Peyer's patch (tissue), 4 donors: Measurements from ENCODE around the gene ZNF569. TPM values are rescaled to one million over a fixed set of nuclear protein-coding genes. Genes with fewer than 3 reads are reported as not detected.

Experiments
- DNase-seq, 3 donors: peaks; one replicate each; pipeline ENCODE4 v3.0.0-alpha.2; 2017 to 2019
- H3K27ac ChIP-seq, 4 donors: fragments of 200-600 bp; sonication (generic); one replicate each; pipeline ENCODE4 v1.5.1; 2016 to 2019
- H3K27me3 ChIP-seq, 2 donors: fragments of 200-600 bp; sonication (generic); one replicate each; pipeline ENCODE4 v1.5.1; 2019
- H3K36me3 ChIP-seq, 3 donors: fragments of 200-600 bp; sonication (generic); one replicate each; pipeline ENCODE4 v1.5.1; 2016 to 2019
- H3K4me1 ChIP-seq, 4 donors: fragments of 200-600 bp; sonication (generic); one replicate each; pipeline ENCODE4 v1.5.1; 2016 to 2019
- H3K4me3 ChIP-seq, 4 donors: fragments of 200-600 bp; sonication (generic); 1 replicate in 3 of 4; 2 replicates in 1 of 4; pipeline ENCODE4 v1.5.1; 2016 to 2019; ENCODE audit warnings: mild to moderate bottlenecking in 1 of 4
- H3K9me3 ChIP-seq, 4 donors: fragments of 200-600 bp; sonication (generic); one replicate each; pipeline ENCODE4 v1.5.1; 2016 to 2019; ENCODE audit warnings: mild to moderate bottlenecking in 1 of 4
- CTCF ChIP-seq, 6 experiments: fragments of 450-650 bp in 4 of 6; fragments of 200-600 bp in 2 of 6; sonication (generic) in 1 of 6; IDR thresholded peaks; one replicate each; pipeline ENCODE4 v1.5.1; 2017 to 2019; ENCODE audit warnings: antibody characterized with exemption in 6 of 6, mild to moderate bottlenecking in 3 of 6, moderate library complexity in 1 of 6
- POLR2A ChIP-seq, 2 donors: fragments of 450-650 bp; IDR thresholded peaks; one replicate each; pipeline ENCODE4 v1.5.1; 2017; ENCODE audit warnings: antibody characterized with exemption in 2 of 2, mild to moderate bottlenecking in 2 of 2, moderate library complexity in 2 of 2
- total RNA-seq, 4 donors: library from RNA; depleted of rRNA; stranded (reverse); fragments of >200 nt; gene quantifications; one replicate each; pipeline ENCODE4 v1.1.0, GENCODE V29; 2016

The ZNF569 gene
- total RNA-seq, 4 donors from 2014 or later, result 1.1 to 3.5 (median 1.4) TPM

GRCh38 chr19:37506387-37507166, 39.3 kb upstream of the ZNF569 start, which contains the start of gene ZNF793:
TSS of gene ZNF793 (plus strand) at chr19:37506939. CDS start at chr19:37523440, 16,501 bp downstream.
- peak; percentile 78 to 91 (median 80) for DNase-seq
- Histone ChIP-seq H3K27ac (peak within 1 kb of the TSS; percentile 84 to 92 (median 87)), H3K9me3 (peaks cover 0 to 5% (median 2%) of the 10 kb centered on the region in 4 donors), H3K4me3 (peak within 1 kb of the TSS; percentile 56 to 65 (median 64)), H3K36me3 (no peaks in the 10 kb centered on the region), H3K4me1 (no peaks in the 10 kb centered on the region), H3K27me3 (no peaks in the 10 kb centered on the region)
- TF ChIP-seq POLR2A (IDR thresholded peaks at IDR 0.05) (no peak), CTCF (IDR thresholded peaks at IDR 0.05) (no peak)

DNA sequence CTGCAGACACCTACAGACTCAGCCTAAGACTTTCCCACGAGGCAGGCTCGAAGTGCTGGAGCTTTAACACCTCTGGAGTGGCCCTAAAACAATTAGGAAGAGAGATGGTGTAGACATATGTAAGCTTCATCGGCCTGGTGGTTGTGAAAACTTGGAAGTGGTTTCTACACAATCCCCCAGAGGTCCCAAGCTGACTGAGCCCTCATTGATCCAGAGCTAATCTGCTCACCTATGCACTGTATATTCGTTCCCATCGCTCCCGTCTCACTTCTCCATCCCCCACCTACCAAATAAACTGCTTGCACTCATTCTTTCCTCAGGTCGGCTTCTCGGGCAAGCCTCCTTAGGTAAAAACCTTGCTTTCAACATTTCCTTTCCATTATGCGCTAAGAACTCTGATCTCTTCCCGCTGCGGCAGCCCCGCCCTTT, 38.7 kb upstream of the ZNF569 start:
- Histone ChIP-seq H3K27ac (peak overlapping the region; percentile 84 to 92 (median 87)), H3K4me3 (peak overlapping the region; percentile 56 to 65 (median 64)), H3K36me3 (no peaks in the 10 kb centered on the region), H3K4me1 (no peaks in the 10 kb centered on the region), H3K9me3 (peaks cover 0 to 5% (median 2%) of the 10 kb centered on the region in 4 donors), H3K27me3 (no peaks in the 10 kb centered on the region)
- no peak for TF ChIP-seq POLR2A (IDR thresholded peaks at IDR 0.05)
- no peak for TF ChIP-seq CTCF (IDR thresholded peaks at IDR 0.05)
- no peak for DNase-seq

DNA sequence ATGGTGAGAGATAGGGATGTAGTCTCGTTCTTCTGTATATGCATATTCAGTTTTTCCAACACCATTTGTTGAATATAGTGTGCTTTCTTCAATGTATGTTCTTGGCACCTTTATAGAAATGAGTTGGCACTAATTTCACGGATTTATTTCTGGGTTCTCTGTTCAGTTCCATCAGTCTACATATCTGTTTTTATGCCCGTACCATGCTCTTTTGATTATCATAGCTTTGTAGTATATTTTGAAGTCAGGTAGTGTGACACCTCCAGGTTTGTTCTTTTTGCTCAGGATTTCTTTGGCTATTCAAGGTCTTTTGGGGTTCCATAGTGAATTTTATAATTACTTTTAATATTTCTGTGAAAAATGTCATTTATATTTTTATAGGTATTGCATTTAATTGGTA, 25.0 kb upstream of the ZNF569 start:
- H3K4me1 ChIP-seq, result no peaks in the 10 kb centered on the region
- no peaks in the 10 kb centered on the region for H3K27me3 ChIP-seq
- no peaks in the 10 kb centered on the region for H3K36me3 ChIP-seq
- peaks cover 0 to 63% (median 15%) of the 10 kb centered on the region in 4 donors for H3K9me3 ChIP-seq
- TF ChIP-seq CTCF (IDR thresholded peaks at IDR 0.05) (no peak), POLR2A (IDR thresholded peaks at IDR 0.05) (no peak)
- no peak overlapping the region for H3K27ac ChIP-seq
- H3K4me3 ChIP-seq, result no peak overlapping the region
- DNase-seq, result no peak

- no peak for DNase-seq
- peaks cover 0 to 49% (median 0%) of the 10 kb centered on the region in 3 donors for H3K36me3 ChIP-seq
- H3K9me3 ChIP-seq, result peaks cover 0 to 95% (median 33%) of the 10 kb centered on the region in 4 donors
- no peaks in the 10 kb centered on the region for H3K27me3 ChIP-seq
- H3K4me3 ChIP-seq, result no peak overlapping the region
- no peaks in the 10 kb centered on the region for H3K4me1 ChIP-seq
- TF ChIP-seq POLR2A (IDR thresholded peaks at IDR 0.05) (no peak), CTCF (IDR thresholded peaks at IDR 0.05) (no peak)
- H3K27ac ChIP-seq, result no peak overlapping the region
These were observed 17.3 kb upstream of the ZNF569 start for GRCh38 chr19:37484406-37485168.

GRCh38 chr19:37472165-37472564, 4.9 kb upstream of the ZNF569 start:
- H3K9me3 ChIP-seq, result peaks cover 0 to 32% (median 0%) of the 10 kb centered on the region in 4 donors
- no peak overlapping the region for H3K27ac ChIP-seq
- no peaks in the 10 kb centered on the region for H3K27me3 ChIP-seq
- DNase-seq, result no peak
- no peak overlapping the region for H3K4me3 ChIP-seq
- peaks cover 0 to 28% (median 4%) of the 10 kb centered on the region in 3 donors for H3K36me3 ChIP-seq
- no peak for TF ChIP-seq CTCF (IDR thresholded peaks at IDR 0.05)
- no peak for TF ChIP-seq POLR2A (IDR thresholded peaks at IDR 0.05)
- H3K4me1 ChIP-seq, result peaks cover 0 to 4% (median 2%) of the 10 kb centered on the region in 4 donors
